H1 (cell line): ENCODE results near the gene ETF1. TPM values are rescaled to one million over a fixed set of nuclear protein-coding genes. Genes with fewer than 3 reads are reported as not detected.

Experiments
- CTCF ChIA-PET: fragments of 300-600 bp; sonication (Branson Sonifier 250); formaldehyde crosslinking; loops from one replicate; lab custom pipeline; 2021; ENCODE audit not compliant: partially characterized antibody; lab: Charles Lee
- POLR2A ChIA-PET: fragments of 300-600 bp; sonication (Branson Sonifier 250); formaldehyde crosslinking; loops from one replicate; lab custom pipeline; 2021; ENCODE audit warnings: inconsistent platforms; ENCODE audit not compliant: partially characterized antibody; lab: Charles Lee
- DNase-seq, 2 experiments: peaks; one replicate each; pipeline versions ENCODE4 v3.0.0 to v3.0.0-alpha.2; 2010 to 2022; ENCODE audit warnings: low spot score in 2 of 2, low read depth in 1 of 2, mixed read lengths in 1 of 2
- FAIRE-seq: peaks from 2 replicates; lab custom pipeline; 2011; peaks lifted over from hg19 to GRCh38; lab: Jason Lieb, UNC
- H2AFZ ChIP-seq: 2 replicates; pipeline ENCODE4 v1.8.1; 2012; ENCODE audit warnings: low read length, inconsistent platforms
- H2AK5ac ChIP-seq: 2 replicates; pipeline ENCODE4 v1.6.1; 2013; ENCODE audit warnings: low read depth, low read length
- H2BK120ac ChIP-seq: replicated peaks from 2 replicates; pipeline ENCODE3; 2013; ENCODE audit warnings: low read depth, low read length, inconsistent platforms
- H2BK12ac ChIP-seq: 2 replicates; pipeline ENCODE4 v1.6.1; 2013; ENCODE audit warnings: low read depth, low read length
- H2BK15ac ChIP-seq: 2 replicates; pipeline ENCODE4 v1.6.1; 2013; ENCODE audit warnings: low read length
- H2BK20ac ChIP-seq: 2 replicates; pipeline ENCODE4 v1.6.1; 2013; ENCODE audit warnings: low read length
- H2BK5ac ChIP-seq: 2 replicates; pipeline ENCODE4 v1.6.1; 2013; ENCODE audit warnings: low read depth, low read length
- H3K14ac ChIP-seq: 2 replicates; pipeline ENCODE4 v1.6.1; 2013; ENCODE audit warnings: inconsistent platforms; ENCODE audit not compliant: insufficient read length
- H3K18ac ChIP-seq: 2 replicates; pipeline ENCODE4 v1.6.1; 2013; ENCODE audit warnings: low read length; ENCODE audit errors: extremely low read depth
- H3K23ac ChIP-seq: 2 replicates; pipeline ENCODE4 v1.6.1; 2013; ENCODE audit warnings: inconsistent platforms; ENCODE audit not compliant: insufficient read length
- H3K23me2 ChIP-seq: 2 replicates; pipeline ENCODE4 v1.6.1; 2013; ENCODE audit warnings: low read depth, low read length
- H3K27ac ChIP-seq: 2 replicates; pipeline ENCODE4 v1.6.1; 2011; ENCODE audit warnings: low read depth, low read length, inconsistent platforms
- H3K27me3 ChIP-seq, 4 experiments: replicated peaks in 1 of 4; 1 replicate in 1 of 4; 2 replicates in 3 of 4; pipeline versions ENCODE4 v1.6.1 to v1.8.1; 2011 to 2013; ENCODE audit warnings: low read length in 3 of 4, mild to moderate bottlenecking in 3 of 4, inconsistent platforms in 2 of 4, mixed read lengths in 2 of 4, moderate library complexity in 1 of 4; ENCODE audit not compliant: control insufficient read depth in 3 of 4, insufficient read depth in 3 of 4; ENCODE audit errors: extremely low read depth in 1 of 4
- H3K36me3 ChIP-seq, 4 experiments: 2 replicates each; pipeline versions ENCODE4 v1.6.1 to v1.8.1; 2011 to 2013; ENCODE audit warnings: mild to moderate bottlenecking in 4 of 4, low read length in 3 of 4, moderate library complexity in 2 of 4, control low read depth in 1 of 4, inconsistent platforms in 1 of 4; ENCODE audit not compliant: insufficient read depth in 4 of 4, control insufficient read depth in 2 of 4
- H3K4ac ChIP-seq: replicated peaks from 2 replicates; pipeline ENCODE3; 2013; ENCODE audit warnings: low read length, low read depth, mixed read lengths, inconsistent platforms; ENCODE audit not compliant: insufficient read length
- H3K4me1 ChIP-seq, 4 experiments: replicated peaks in 1 of 4; 1 replicate in 1 of 4; 2 replicates in 3 of 4; pipeline versions ENCODE4 v1.6.1 to v1.8.1; 2011 to 2013; ENCODE audit warnings: low read length in 3 of 4, inconsistent platforms in 2 of 4, mixed read lengths in 1 of 4; ENCODE audit not compliant: insufficient read depth in 4 of 4, control insufficient read depth in 3 of 4
- H3K4me2 ChIP-seq, 2 experiments: 2 replicates each; pipeline versions ENCODE4 v1.6.1 to v1.8.1; 2011 to 2013; ENCODE audit warnings: low read depth in 2 of 2, low read length in 2 of 2, control low read depth in 1 of 2, inconsistent platforms in 1 of 2, mild to moderate bottlenecking in 1 of 2; ENCODE audit not compliant: insufficient read depth in 1 of 2
- H3K4me3 ChIP-seq, 4 experiments: fragments of 200-600, 300-600 bp in 1 of 4; sonication (generic), shearing (Covaris generic), sonication (Bioruptor Twin) in 1 of 4; 2 replicates each; pipeline versions ENCODE4 v1.5.1 to v1.8.1; 2011 to 2016; ENCODE audit warnings: low read length in 4 of 4, low read depth in 3 of 4, control low read depth in 2 of 4, inconsistent platforms in 2 of 4, mild to moderate bottlenecking in 2 of 4, mixed read lengths in 1 of 4, moderate library complexity in 1 of 4; ENCODE audit not compliant: insufficient read depth in 2 of 4; ENCODE audit errors: extremely low read depth in 1 of 4
- H3K56ac ChIP-seq: replicated peaks from 2 replicates; pipeline ENCODE3; 2013; ENCODE audit warnings: low read depth, mild to moderate bottlenecking, mixed read lengths, low read length, inconsistent platforms; ENCODE audit not compliant: insufficient read length
- H3K79me1 ChIP-seq: 2 replicates; pipeline ENCODE4 v1.6.1; 2013; ENCODE audit warnings: low read depth, low read length, control low read depth
- H3K79me2 ChIP-seq, 2 experiments: 2 replicates each; pipeline versions ENCODE4 v1.6.1 to v1.8.1; 2012 to 2013; ENCODE audit warnings: low read length in 2 of 2, mild to moderate bottlenecking in 2 of 2, inconsistent platforms in 1 of 2; ENCODE audit not compliant: insufficient read depth in 2 of 2, control insufficient read depth in 1 of 2
- H3K9ac ChIP-seq, 4 experiments: replicated peaks in 1 of 4; 1 replicate in 1 of 4; 2 replicates in 3 of 4; pipeline versions ENCODE4 v1.6.1 to v1.8.1; 2011 to 2013; ENCODE audit warnings: low read depth in 3 of 4, low read length in 3 of 4, control low read depth in 2 of 4, mild to moderate bottlenecking in 2 of 4, moderate library complexity in 2 of 4, inconsistent platforms in 1 of 4; ENCODE audit errors: extremely low read depth in 1 of 4
- H3K9me3 ChIP-seq, 2 experiments: 2 replicates each; pipeline versions ENCODE4 v1.6.1 to v1.8.1; 2012 to 2013; ENCODE audit warnings: mild to moderate bottlenecking in 2 of 2, moderate library complexity in 2 of 2, control low read depth in 1 of 2, inconsistent platforms in 1 of 2, low read depth in 1 of 2, low read length in 1 of 2, mixed read lengths in 1 of 2; ENCODE audit not compliant: insufficient read depth in 2 of 2
- H4K20me1 ChIP-seq, 2 experiments: replicated peaks in 1 of 2; 2 replicates each; pipeline versions ENCODE3 to v1.8.1; 2011 to 2013; ENCODE audit warnings: inconsistent platforms in 2 of 2, low read length in 2 of 2, mild to moderate bottlenecking in 1 of 2; ENCODE audit not compliant: insufficient read depth in 2 of 2, control insufficient read depth in 1 of 2
- H4K5ac ChIP-seq: 2 replicates; pipeline ENCODE4 v1.6.1; 2013; ENCODE audit warnings: low read length, low read depth, mixed read lengths, inconsistent platforms; ENCODE audit not compliant: insufficient read length
- H4K8ac ChIP-seq: 2 replicates; pipeline ENCODE4 v1.8.0; 2013; ENCODE audit warnings: mild to moderate bottlenecking, moderate library complexity, low read length, inconsistent platforms; ENCODE audit not compliant: insufficient read depth; ENCODE audit errors: extremely low read depth
- H4K91ac ChIP-seq: replicated peaks from 2 replicates; pipeline ENCODE3; 2013; ENCODE audit warnings: low read length, mixed read lengths, inconsistent platforms; ENCODE audit not compliant: insufficient read length
- ATF2 ChIP-seq: IDR thresholded peaks from 2 replicates; pipeline ENCODE4 v1.6.1; 2012; ENCODE audit warnings: low read length, inconsistent platforms
- CBX8 ChIP-seq: fragments of 300-800, 300-1000 bp; sonication (generic); IDR thresholded peaks from 2 replicates; pipeline ENCODE4 v1.7.1; 2016; ENCODE audit warnings: low read depth, low read length, borderline replicate concordance
- RNF2 ChIP-seq: fragments of 200-900, 300-1000 bp; sonication (generic); IDR thresholded peaks from 2 replicates; pipeline ENCODE4 v1.7.1; 2016; ENCODE audit warnings: borderline replicate concordance, low read depth, mild to moderate bottlenecking, antibody characterized with exemption, low read length; ENCODE audit not compliant: poor library complexity, severe bottlenecking; ENCODE audit errors: missing control alignments
- WGBS, 2 experiments: shearing (Covaris generic) in 1 of 2; methylation state at CpG; one replicate each; pipeline versions ENCODE4 v1.1.6 to v1.1.7; 2013 to 2015; ENCODE audit warnings: low lambda C conversion rate in 2 of 2, mixed read lengths in 2 of 2, inconsistent platforms in 1 of 2, low coverage in 1 of 2, missing lambda C conversion rate in 1 of 2; ENCODE audit not compliant: insufficient replicate concordance in 2 of 2, insufficient coverage in 1 of 2, insufficient read length in 1 of 2; ENCODE audit errors: extremely low coverage in 1 of 2, missing lambda C conversion rate in 1 of 2; 5-methylcytosine and 5-hydroxymethylcytosine counted together
- polyA plus RNA-seq, 7 experiments: library from polyadenylated mRNA; depleted of rRNA in 3 of 7; stranded (reverse) in 5 of 7; unstranded in 2 of 7; fragments of >200 nt in 5 of 7; fragments of 200-250 nt in 2 of 7; gene quantifications; 1 replicate in 5 of 7; 2 replicates in 1 of 7; 4 replicates in 1 of 7; pipeline versions ENCODE4 v1.2.1 to v1.2.3, GENCODE V29; 2011 to 2013; ENCODE audit warnings: missing spikeins in 2 of 7, mixed read lengths in 2 of 7
- total RNA-seq: library from RNA; stranded (reverse); fragmentation: NEBNext Ultra II Directional; extraction: Animal tissue kit (Norgen Biotek cat#: 25700); gene quantifications from 2 replicates; pipeline ENCODE4 v1.2.1, GENCODE V29; 2021

Gene ETF1
- total and polyA plus RNA-seq, 2 of the 8 experiments (the other 6 are each of a cell fraction or from before 2014, with no cell fraction given): 50.5 to 168 TPM

DNA sequence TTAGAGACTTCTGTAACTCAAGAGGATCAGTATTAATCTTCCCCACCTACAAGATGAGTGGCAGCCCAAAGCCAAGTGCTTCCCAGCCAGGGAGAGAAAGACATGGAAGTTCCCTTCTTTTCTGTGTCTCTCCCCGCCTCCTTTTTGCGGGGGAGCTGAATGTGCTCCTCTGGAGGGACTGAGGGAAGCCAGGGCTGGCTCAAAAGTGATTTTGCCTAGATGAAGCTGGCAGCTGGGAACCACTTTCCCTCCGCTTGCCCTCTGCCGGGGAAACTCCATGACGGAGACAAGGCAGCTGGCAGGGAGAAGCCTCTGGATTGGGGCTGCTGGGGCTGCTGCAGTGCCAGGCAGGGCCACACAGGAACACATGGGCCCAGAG lies 53.4 kb downstream of the ETF1 start:
- Histone ChIP-seq H3K27me3 (peaks cover 0 to 21% (median 17%) of the 10 kb centered on the region in 4 experiments; a peak in 5 of 7 replicates), H3K4me3 (no peak overlapping the region), H3K23ac (no peak overlapping the region), H3K9me3 (no peaks in the 10 kb centered on the region), H3K4me1 (peaks cover 3 to 21% (median 13%) of the 10 kb centered on the region in 4 experiments), H2BK15ac (no peak overlapping the region), H3K18ac (no peak overlapping the region; the same call in 1 of the 2 replicates), H3K4me2 (no peak overlapping the region), H4K91ac (no peak overlapping the region), H4K8ac (no peak overlapping the region), H2BK12ac (no peak overlapping the region), H4K20me1 (no peaks in the 10 kb centered on the region), H2AFZ (no peak overlapping the region), H3K9ac (no peak overlapping the region), H3K79me2 (no peaks in the 10 kb centered on the region), H3K23me2 (peaks cover 6% of the 10 kb centered on the region; the same call in 1 of the 2 replicates), H3K27ac (no peak overlapping the region), H4K5ac (no peak overlapping the region), H3K36me3 (no peaks in the 10 kb centered on the region), H2AK5ac (no peak overlapping the region), H3K56ac (no peak overlapping the region), H2BK20ac (no peak overlapping the region), H3K14ac (no peak overlapping the region), H2BK5ac (no peak overlapping the region), H2BK120ac (no peak overlapping the region), H3K79me1 (no peaks in the 10 kb centered on the region), H3K4ac (no peak overlapping the region)
- ChIA-PET CTCF (interaction anchor here (0.6 to 2.3 kb wide), 8 partner anchors 9 to 40 kb away, joined by 3 to 15 read pairs (median 4); no protein-coding TSS in a partner anchor), POLR2A (interaction anchor here (0.8 to 3.2 kb wide), 6 partner anchors 14 to 80 kb away, joined by 3 to 41 read pairs (median 6); partner anchors contain the start of gene EGR1)
- TF ChIP-seq RNF2 (no peak), ATF2 (no peak), CBX8 (no peak)
- FAIRE-seq: no peak
- 83% methylated on average over 5 of the region's 5 CpGs; no CpG with 5 or more reads in 1 of the 2 experiments for WGBS, 2 experiments
- DNase-seq: no peak
